ENCODE measurements around the gene NFASC. TPM values are rescaled to one million over a fixed set of nuclear protein-coding genes. Genes with fewer than 3 reads are reported as not detected.

Gene NFASC
- total RNA-seq, 4 donors from 2014 or later, result 10.3 to 18.4 (median 10.9) TPM

DNA sequence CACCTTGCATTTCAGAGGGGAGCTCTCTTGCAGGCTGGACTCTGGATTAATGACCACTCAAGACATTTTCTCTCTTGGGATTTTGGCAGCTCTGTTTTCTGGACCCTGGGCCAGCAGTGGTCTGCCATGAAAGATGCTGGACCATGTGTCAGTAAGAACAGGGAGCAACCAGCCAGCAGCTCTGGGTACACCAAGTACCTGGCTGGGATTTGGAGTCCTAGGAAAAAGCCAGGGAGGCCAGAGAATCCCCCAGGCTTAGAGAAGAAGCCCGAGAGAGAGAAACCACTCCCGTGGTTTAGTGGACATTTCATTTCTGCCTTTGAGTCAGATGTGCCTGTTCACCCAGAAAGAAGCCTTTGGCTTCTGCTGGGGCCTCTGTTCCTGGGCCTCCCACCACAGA, 2.5 kb downstream of the NFASC start:
- no peak for ATAC-seq (ENCODE audit: low FRiP score)
- TF ChIP-seq, protein P1, sequence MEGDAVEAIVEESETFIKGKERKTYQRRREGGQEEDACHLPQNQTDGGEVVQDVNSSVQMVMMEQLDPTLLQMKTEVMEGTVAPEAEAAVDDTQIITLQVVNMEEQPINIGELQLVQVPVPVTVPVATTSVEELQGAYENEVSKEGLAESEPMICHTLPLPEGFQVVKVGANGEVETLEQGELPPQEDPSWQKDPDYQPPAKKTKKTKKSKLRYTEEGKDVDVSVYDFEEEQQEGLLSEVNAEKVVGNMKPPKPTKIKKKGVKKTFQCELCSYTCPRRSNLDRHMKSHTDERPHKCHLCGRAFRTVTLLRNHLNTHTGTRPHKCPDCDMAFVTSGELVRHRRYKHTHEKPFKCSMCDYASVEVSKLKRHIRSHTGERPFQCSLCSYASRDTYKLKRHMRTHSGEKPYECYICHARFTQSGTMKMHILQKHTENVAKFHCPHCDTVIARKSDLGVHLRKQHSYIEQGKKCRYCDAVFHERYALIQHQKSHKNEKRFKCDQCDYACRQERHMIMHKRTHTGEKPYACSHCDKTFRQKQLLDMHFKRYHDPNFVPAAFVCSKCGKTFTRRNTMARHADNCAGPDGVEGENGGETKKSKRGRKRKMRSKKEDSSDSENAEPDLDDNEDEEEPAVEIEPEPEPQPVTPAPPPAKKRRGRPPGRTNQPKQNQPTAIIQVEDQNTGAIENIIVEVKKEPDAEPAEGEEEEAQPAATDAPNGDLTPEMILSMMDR (IDR thresholded peaks at IDR 0.05), result no peak
- no peak for DNase-seq (ENCODE audit: low spot score)

DNA sequence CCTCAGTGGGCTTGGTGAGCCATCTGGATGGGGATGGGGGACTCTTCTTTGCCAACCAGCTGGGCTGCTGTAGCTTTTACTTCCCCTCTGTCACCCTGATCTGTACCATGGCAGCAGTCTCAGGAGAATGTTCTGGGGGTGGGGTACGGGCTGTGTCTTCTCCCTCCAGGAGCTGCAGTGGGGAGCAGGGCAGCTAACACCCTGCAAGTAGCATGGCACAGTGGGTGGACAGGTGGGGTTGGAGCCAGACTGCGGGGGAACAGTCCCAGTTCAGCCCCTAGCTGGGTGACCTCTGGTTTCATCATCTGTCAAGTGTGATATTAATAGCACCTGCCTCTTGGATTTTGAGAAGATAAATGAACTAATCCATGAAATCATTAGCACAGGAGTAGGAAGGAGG, 3.1 kb downstream of the NFASC start:
- TF ChIP-seq, protein P1 (IDR thresholded peaks at IDR 0.05), result no peak
- DNase-seq (ENCODE audit: low spot score) (no peak), ATAC-seq (ENCODE audit: low FRiP score) (no peak)

DNA sequence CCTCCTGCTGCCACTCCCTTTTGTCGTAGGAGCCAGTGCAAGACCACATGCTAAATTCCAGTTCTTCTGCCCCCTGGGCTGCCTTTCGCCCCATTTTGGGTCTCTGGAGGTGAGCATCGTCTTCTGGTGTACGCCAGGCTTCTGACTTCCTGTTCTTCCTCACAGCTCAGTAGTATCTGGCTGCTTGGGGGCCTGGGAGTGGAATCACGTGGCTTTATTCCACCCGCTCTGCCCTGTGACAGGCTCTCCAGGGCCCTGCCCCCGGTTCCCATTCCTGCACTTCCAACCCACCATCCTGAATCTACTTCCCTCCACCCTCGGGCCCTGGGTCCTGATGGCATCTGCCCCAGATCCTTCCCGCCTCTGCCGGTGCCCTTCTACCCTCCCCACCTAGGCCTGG, 3.6 kb downstream of the NFASC start:
- DNase-seq (ENCODE audit: low spot score) (no peak), ATAC-seq (ENCODE audit: low FRiP score) (no peak)
- TF ChIP-seq, protein P1 (IDR thresholded peaks at IDR 0.05), result no peak

DNA sequence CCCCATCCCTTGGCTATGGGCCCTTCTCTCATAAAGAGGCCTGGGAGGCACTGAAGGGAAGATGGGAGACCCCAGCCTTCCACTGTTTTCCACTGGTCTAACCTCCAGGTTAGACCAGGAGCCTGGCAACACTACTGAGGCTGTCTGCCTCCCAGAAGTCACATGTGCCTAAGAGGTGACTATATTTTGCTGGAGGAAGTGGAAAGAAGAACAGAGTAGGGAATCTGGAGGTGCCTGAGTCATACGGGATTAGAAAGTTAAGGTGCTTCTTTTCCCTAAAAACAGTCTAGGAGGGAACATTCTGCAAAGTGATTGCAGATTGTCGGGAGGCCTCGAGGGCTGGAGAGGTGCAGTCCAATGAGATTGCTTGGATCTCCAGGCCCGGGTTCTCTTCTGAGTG, 4.6 kb downstream of the NFASC start:
- DNase-seq (ENCODE audit: low spot score), result no peak
- TF ChIP-seq, protein P1 (IDR thresholded peaks at IDR 0.05), result no peak
- no peak for ATAC-seq (ENCODE audit: low FRiP score)

DNA sequence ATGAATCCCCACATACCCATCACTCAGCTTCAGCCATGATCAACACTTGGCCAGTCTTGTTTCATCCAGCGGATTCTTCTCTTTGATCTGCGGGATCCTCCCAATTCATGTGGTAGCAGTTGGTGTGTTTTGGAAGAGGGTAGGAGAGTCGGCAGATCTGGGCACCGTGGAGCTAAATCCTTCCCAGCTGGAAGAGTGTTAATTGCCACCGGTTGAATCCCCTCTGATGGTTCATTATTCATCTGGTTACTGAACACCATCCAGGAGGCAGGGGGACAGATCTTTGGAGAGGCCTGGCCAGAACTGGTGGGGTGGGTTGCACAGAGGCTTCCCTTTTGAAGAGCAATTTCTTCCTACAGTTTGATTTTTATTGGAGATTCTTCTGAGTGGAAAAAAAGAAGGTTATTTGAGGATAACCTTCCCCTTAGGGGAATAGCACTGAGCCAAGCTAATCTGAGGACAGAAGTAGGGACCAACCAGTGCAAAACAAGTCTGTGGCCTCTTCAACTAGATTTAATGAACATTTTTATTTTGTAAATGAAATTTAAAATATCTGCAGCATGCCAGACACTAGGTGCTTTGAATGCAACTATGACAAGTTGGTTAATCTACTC, 8.1 kb downstream of the NFASC start:
- TF ChIP-seq, protein P1 (IDR thresholded peaks at IDR 0.05), result no peak
- no peak for DNase-seq (ENCODE audit: low spot score)
- ATAC-seq (ENCODE audit: low FRiP score), result no peak

DNA sequence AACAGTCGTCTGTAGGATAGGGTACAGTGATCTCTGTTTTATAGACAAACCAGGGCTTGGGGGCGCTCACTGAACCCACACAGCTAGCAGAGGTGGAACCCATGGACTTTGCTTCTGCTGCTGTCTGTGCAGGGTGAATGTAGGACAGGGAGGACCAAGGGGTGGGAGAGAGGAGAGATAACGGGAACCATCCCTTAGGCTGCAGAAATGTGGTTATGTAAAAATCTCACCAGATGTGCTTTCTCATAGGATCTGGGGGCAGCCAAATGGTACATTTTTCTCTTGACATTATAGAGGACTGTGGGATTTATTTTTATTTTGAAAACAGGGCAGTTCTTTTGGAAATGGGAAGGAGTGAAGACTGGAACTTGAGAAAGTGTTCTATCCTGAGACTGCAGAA, 8.7 kb downstream of the NFASC start:
- DNase-seq (ENCODE audit: low spot score), result no peak
- no peak for ATAC-seq (ENCODE audit: low FRiP score)
- TF ChIP-seq, protein P1 (IDR thresholded peaks at IDR 0.05), result no peak

DNA sequence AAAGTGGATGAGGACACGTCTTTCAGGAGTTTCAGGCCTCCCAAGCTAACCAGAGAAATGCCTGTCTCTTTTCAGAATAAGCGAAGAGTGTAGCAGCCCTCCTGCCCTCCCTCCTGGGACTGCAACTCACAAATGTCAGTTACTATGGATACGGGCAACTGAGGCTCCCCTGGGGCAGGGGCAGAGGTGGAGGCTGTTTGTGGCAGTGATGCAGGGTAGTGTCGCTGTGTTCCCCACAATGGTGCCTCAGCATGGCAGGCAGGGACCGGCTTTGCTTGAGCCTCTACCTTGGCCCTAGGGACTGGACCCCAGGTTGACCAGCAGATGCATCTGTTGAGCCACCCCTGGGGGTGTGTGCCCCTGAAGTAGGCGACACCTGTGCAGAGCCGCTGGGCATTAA, 10.2 kb downstream of the NFASC start:
- no peak for ATAC-seq (ENCODE audit: low FRiP score)

More for the DNA sequence above, 10.2 kb downstream of the NFASC start:
- TF ChIP-seq, protein P1 (IDR thresholded peaks at IDR 0.05), result no peak
- DNase-seq (ENCODE audit: low spot score), result no peak
